SK-N-MC (cell line): ENCODE data around the gene UBIAD1.

Experiments used
- EZH2 ChIP-seq: fragments of 200-600 bp; sonication (generic); IDR thresholded peaks from one replicate; pipeline ENCODE4 v1.6.1; 2017; ENCODE audit warnings: antibody characterized with exemption
- POLR2AphosphoS5 ChIP-seq: IDR thresholded peaks from 2 replicates; pipeline ENCODE4 v1.6.1; 2012; ENCODE audit warnings: mild to moderate bottlenecking, low read depth, low read length, borderline replicate concordance

- TF ChIP-seq EZH2 (no peak), POLR2AphosphoS5 (no peak)
These were observed 35.8 kb downstream of the UBIAD1 start for GRCh38 chr1:11308699-11309224.
